HepG2 (cell line): ENCODE measurements around the gene RCCD1. TPM values are rescaled to one million over a fixed set of nuclear protein-coding genes. Genes with fewer than 3 reads are reported as not detected.

ENCODE experiments used
- AFF4 ChIP-seq: sonication (generic); formaldehyde crosslinking; IDR thresholded peaks from 2 replicates; pipeline ENCODE4 v1.4.0; 2020; ENCODE audit warnings: missing genetic modification reagents
- BORCS8-MEF2B ChIP-seq: sonication (generic); formaldehyde crosslinking; IDR thresholded peaks from 2 replicates; pipeline ENCODE4 v1.8.0; 2022; ENCODE audit warnings: mild to moderate bottlenecking, missing genetic modification reagents
- HNRNPUL1 ChIP-seq: fragments of 200-400 bp; formaldehyde crosslinking; IDR thresholded peaks from 2 replicates; pipeline ENCODE4 v1.6.1; 2017; ENCODE audit warnings: low read depth, mild to moderate bottlenecking, low read length, moderate library complexity
- MXD4 ChIP-seq: IDR thresholded peaks from 2 replicates; pipeline ENCODE4 v1.6.1; 2016; ENCODE audit warnings: mild to moderate bottlenecking, missing biosample characterization, missing genetic modification reagents
- MYC ChIP-seq: sonication (generic); formaldehyde crosslinking; IDR thresholded peaks from 2 replicates; pipeline ENCODE4 v1.9.0; 2021; ENCODE audit warnings: missing genetic modification reagents, borderline replicate concordance
- NR1H2 ChIP-seq: sonication (generic); formaldehyde crosslinking; IDR thresholded peaks from 2 replicates; pipeline ENCODE4 v1.8.1; 2022; ENCODE audit warnings: low read depth, missing genetic modification reagents, borderline replicate concordance
- NR2F1 ChIP-seq, 2 experiments: fragments of 450-650 bp in 1 of 2; formaldehyde crosslinking in 1 of 2; IDR thresholded peaks; 2 replicates each; pipeline versions ENCODE4 v1.5.0 to v1.6.1; 2016 to 2020; ENCODE audit warnings: mild to moderate bottlenecking in 1 of 2, missing compliant biosample characterization in 1 of 2, missing genetic modification reagents in 1 of 2, moderate library complexity in 1 of 2
- PRMT3 ChIP-seq: sonication (generic); formaldehyde crosslinking; IDR thresholded peaks from 2 replicates; pipeline ENCODE4 v1.8.1; 2022; ENCODE audit warnings: low read depth, mild to moderate bottlenecking, moderate library complexity, missing genetic modification reagents, borderline replicate concordance
- RFX1 ChIP-seq: fragments of 450-650 bp; IDR thresholded peaks from 2 replicates; pipeline ENCODE4 v1.6.1; 2017
- TCF7L2 ChIP-seq: IDR thresholded peaks from 2 replicates; pipeline ENCODE4 v1.6.1; 2011; ENCODE audit warnings: mild to moderate bottlenecking, low read depth, low read length, moderate library complexity
- THAP9 ChIP-seq: sonication (generic); formaldehyde crosslinking; IDR thresholded peaks from 2 replicates; pipeline ENCODE4; 2020; ENCODE audit warnings: missing genetic modification reagents, mild to moderate bottlenecking, borderline replicate concordance
- ZFP37 ChIP-seq: sonication (generic); formaldehyde crosslinking; IDR thresholded peaks from 2 replicates; pipeline ENCODE4 v1.4.0; 2020; ENCODE audit warnings: missing genetic modification reagents, borderline replicate concordance
- ZFP90 ChIP-seq: sonication (generic); formaldehyde crosslinking; IDR thresholded peaks from 2 replicates; pipeline ENCODE4 v1.8.0; 2022; ENCODE audit warnings: missing genetic modification reagents, mild to moderate bottlenecking, inconsistent platforms, borderline replicate concordance
- ZNF207 ChIP-seq: fragments of 450-650 bp; IDR thresholded peaks from 2 replicates; pipeline ENCODE4 v1.6.1; 2016; ENCODE audit warnings: antibody characterized with exemption, borderline replicate concordance
- ZNF234 ChIP-seq: sonication (generic); formaldehyde crosslinking; conservative IDR thresholded peaks from 2 replicates; pipeline ENCODE4 v1.5.1; 2020; ENCODE audit warnings: mild to moderate bottlenecking, missing genetic modification reagents
- ZNF292 ChIP-seq: sonication (generic); formaldehyde crosslinking; IDR thresholded peaks from 2 replicates; pipeline ENCODE4 v1.8.1; 2022; ENCODE audit warnings: mild to moderate bottlenecking, low read depth, missing genetic modification reagents, borderline replicate concordance
- ZNF644 ChIP-seq: IDR thresholded peaks from 2 replicates; pipeline ENCODE4 v1.6.1; 2016; ENCODE audit warnings: low read depth
- ZNF670 ChIP-seq: sonication (generic); formaldehyde crosslinking; IDR thresholded peaks from 2 replicates; pipeline ENCODE4 v1.8.0; 2022; ENCODE audit warnings: mild to moderate bottlenecking, missing genetic modification reagents, borderline replicate concordance
- ZNF75D ChIP-seq: sonication (generic); formaldehyde crosslinking; IDR thresholded peaks from 2 replicates; pipeline ENCODE4 v1.8.1; 2023; ENCODE audit warnings: missing genetic modification reagents, mild to moderate bottlenecking, borderline replicate concordance
- ZNF83 ChIP-seq: sonication (generic); formaldehyde crosslinking; IDR thresholded peaks from 2 replicates; pipeline ENCODE4 v1.4.0; 2020; ENCODE audit warnings: missing genetic modification reagents, mild to moderate bottlenecking, borderline replicate concordance
- polyA plus RNA-seq, 8 experiments: library from polyadenylated mRNA; depleted of rRNA in 3 of 8; stranded (reverse) in 7 of 8; unstranded in 1 of 8; fragments of >200 nt; fragmentation: Illumina TruSeq in 4 of 8; extraction: Trizol in 4 of 8; gene quantifications; 2 replicates each; pipeline versions ENCODE4 v1.2.1 to v1.2.3, GENCODE V29; 2011 to 2016; ENCODE audit warnings: low read depth in 4 of 8, missing spikeins in 1 of 8, mixed read lengths in 1 of 8; ENCODE audit not compliant: insufficient read depth in 1 of 8
- total RNA-seq, 5 experiments: library from RNA; depleted of rRNA; stranded (reverse); fragments of >200 nt; fragmentation: Illumina TruSeq; extraction: Trizol; gene quantifications; 2 replicates each; pipeline ENCODE4 v1.2.3, GENCODE V29; 2016; ENCODE audit warnings: low read depth in 1 of 5
- TF ChIP-seq, protein P1 (sequence below): sonication (generic); formaldehyde crosslinking; IDR thresholded peaks from 2 replicates; pipeline ENCODE4 v1.5.0; 2020; ENCODE audit warnings: missing genetic modification reagents

RCCD1 gene
- total and polyA plus RNA-seq, 2 of the 13 experiments (the other 11 are each of a cell fraction or from before 2014, with no cell fraction given) = 14.1 to 15.1 TPM

- TF ChIP-seq, protein P1, sequence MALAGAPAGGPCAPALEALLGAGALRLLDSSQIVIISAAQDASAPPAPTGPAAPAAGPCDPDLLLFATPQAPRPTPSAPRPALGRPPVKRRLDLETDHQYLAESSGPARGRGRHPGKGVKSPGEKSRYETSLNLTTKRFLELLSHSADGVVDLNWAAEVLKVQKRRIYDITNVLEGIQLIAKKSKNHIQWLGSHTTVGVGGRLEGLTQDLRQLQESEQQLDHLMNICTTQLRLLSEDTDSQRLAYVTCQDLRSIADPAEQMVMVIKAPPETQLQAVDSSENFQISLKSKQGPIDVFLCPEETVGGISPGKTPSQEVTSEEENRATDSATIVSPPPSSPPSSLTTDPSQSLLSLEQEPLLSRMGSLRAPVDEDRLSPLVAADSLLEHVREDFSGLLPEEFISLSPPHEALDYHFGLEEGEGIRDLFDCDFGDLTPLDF = no peak
- TF ChIP-seq BORCS8-MEF2B (CRISPR knock-in tag) = peak; percentile 71
- peak; percentile 74 for TF ChIP-seq MXD4 (CRISPR knock-in tag)
- no peak; the same call in 1 of the 2 replicates for TF ChIP-seq ZNF644 (CRISPR knock-in tag)
- no peak for TF ChIP-seq TCF7L2
- no peak for TF ChIP-seq ZNF83 (CRISPR knock-in tag)
- no peak for TF ChIP-seq NR1H2 (CRISPR knock-in tag)
- no peak for TF ChIP-seq NR2F1 (CRISPR knock-in tag; IDR thresholded peaks at IDR 0.05)
- TF ChIP-seq ZNF292 = 0 out of 2 replicates have a peak, but pooled peaks have one; percentile 22
- peak; percentile 73; the same call in 1 of the 2 replicates for TF ChIP-seq THAP9 (CRISPR knock-in tag)
- TF ChIP-seq AFF4 (CRISPR knock-in tag) = no peak
- no peak for TF ChIP-seq RFX1
- no peak for TF ChIP-seq ZNF75D (CRISPR knock-in tag)
- TF ChIP-seq ZFP37 (CRISPR knock-in tag) = 0 out of 2 replicates have a peak, but pooled peaks have one; percentile 24
- no peak for TF ChIP-seq ZNF234 (CRISPR knock-in tag)
- no peak for TF ChIP-seq ZNF207
- no peak for TF ChIP-seq PRMT3 (CRISPR knock-in tag)
- peak; percentile 25; the same call in 1 of the 2 replicates for TF ChIP-seq ZNF670 (CRISPR knock-in tag)
- peak; percentile 79 for TF ChIP-seq MYC
- TF ChIP-seq HNRNPUL1 = no peak
- no peak; the same call in 1 of the 2 replicates for TF ChIP-seq ZFP90 (CRISPR knock-in tag)
These were observed 22.6 kb upstream of the RCCD1 start, which contains the start of gene HDDC3 (continued) for GRCh38 chr15:90931828-90932659.
